DMS79 (cell line): Measurements from ENCODE around the gene MRPL28.
"Not testable (repeated sequence)": the region's sequence is repeated elsewhere in the genome, so short reads cannot be mapped to it uniquely, and the experiment has no call there.

Experiments
- DNase-seq: peaks from one replicate; lab custom pipeline; 2025; lab: John Stamatoyannopoulos, UW

The MRPL28 gene

DNA sequence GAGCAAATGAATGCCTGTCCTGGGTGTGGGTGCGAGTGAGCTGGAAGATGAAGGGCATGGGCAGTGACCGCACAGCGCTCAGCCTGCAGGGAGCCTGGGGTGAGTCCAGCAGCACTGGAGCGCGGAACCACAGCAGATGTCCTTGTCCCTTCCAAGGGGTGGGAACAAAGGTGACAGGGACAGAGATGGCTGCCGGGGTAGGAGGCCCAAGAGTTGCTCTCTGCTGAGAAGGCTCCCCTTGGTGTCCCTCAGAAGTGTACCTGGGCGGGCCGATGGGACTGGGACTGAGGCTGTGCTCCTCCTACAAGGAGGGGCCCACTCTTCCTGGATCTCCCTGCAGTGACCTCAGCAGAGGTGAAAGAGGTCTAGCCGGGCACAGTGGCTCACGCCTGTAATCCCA, 19.0 kb upstream of the MRPL28 start:
- DNase-seq: no peak

DNA sequence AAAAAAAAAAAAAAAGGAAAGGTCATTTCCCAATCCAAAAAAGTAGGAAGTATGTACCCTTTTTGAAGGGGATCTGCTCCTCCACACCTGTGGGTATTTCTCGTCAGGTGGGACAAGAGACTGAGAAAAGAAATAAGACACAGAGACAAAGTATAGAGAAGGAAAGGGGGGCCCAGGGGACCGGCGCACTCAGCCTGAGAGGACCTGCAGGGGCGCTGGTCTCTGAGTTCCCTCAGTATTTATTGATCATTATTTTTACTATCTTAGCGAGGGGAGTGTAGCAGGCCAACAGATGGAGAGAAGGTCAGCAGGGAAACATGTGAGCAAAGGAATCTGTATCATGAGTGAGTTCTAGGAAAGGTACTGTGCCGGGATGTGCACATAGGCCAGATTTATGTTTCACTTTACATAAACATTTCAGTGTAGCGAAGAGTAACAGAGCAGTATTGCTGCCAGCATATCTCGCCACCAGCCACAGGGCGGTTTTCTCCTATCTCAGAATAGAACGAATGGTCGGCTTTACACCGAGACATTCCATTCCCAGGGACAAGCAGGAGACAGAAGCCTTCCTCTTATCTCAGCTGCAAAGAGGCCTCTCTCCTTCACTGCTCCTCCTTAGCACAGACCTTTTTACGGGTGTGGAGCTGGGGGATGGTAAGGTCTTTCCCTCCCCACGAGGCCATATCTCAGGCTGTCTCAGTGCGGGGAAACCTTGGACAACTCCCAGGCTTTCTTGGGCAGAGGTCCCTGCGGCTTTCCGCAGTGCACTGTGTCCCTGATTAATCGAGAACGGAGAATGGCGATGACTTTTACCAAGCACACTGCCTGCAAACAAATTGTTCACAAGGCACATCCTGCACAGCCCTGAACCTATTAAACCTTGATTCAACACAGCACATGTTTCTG, 17.7 kb upstream of the MRPL28 start:
- DNase-seq: not testable (repeated sequence)

DNA sequence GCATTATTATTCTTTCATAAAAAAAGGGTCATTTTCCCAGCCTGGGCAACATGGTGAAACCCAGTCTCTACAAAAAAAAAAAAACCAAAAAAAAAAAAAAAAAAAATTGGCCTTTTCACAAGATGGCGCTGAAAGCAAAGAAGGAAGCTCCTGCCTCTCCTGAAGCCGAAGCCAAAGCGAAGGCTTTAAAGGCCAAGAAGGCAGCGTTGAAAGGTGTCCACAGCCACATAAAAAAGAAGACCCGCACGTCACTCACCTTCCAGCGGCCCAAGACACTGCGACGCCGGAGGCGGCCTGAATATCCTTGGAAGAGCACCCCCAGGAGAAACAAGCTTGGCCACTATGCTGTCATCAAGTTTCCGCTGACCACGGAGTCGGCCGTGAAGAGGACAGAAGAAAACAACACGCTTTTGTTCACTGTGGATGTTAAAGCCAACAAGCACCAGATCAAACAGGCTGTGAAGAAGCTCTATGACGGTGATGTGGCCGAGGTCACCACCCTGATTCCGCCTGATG, 16.4 kb upstream of the MRPL28 start:
- DNase-seq: no peak

DNA sequence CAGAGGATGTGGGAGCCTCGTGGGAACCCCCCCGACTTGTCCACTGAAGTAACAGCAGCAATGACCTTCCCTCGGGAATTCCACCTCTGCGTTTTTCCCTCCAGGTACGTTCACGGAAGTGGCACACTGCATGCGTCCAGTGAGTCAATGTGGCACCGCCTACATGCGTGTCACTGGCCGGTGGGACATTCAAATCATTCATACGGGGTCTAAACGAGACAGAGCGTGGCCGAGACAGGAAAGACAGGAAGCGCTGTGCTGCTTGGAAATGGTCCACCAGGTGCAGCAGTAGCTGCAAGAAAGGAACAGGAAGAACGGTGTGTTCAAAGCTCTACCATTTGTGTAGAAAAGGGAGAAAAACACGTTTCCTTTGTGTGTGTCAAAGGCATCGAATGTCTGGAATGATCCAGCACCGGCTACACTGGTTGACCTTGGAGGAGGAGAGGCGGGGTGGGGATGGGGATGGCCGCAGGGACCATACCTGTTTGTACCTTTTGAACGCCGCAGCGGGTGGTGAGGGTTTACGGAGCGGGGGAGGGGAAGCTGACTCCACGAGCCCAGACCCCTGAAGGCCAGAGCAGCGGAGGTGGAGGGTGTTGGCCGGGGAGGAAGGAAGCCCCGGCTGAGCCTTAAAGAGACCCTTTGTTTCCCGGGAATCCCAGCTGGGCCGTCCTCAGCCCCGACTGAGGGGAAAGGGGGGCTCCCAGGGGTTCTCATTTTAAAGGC, 13.2 kb upstream of the MRPL28 start:
- no peak for DNase-seq

DNA sequence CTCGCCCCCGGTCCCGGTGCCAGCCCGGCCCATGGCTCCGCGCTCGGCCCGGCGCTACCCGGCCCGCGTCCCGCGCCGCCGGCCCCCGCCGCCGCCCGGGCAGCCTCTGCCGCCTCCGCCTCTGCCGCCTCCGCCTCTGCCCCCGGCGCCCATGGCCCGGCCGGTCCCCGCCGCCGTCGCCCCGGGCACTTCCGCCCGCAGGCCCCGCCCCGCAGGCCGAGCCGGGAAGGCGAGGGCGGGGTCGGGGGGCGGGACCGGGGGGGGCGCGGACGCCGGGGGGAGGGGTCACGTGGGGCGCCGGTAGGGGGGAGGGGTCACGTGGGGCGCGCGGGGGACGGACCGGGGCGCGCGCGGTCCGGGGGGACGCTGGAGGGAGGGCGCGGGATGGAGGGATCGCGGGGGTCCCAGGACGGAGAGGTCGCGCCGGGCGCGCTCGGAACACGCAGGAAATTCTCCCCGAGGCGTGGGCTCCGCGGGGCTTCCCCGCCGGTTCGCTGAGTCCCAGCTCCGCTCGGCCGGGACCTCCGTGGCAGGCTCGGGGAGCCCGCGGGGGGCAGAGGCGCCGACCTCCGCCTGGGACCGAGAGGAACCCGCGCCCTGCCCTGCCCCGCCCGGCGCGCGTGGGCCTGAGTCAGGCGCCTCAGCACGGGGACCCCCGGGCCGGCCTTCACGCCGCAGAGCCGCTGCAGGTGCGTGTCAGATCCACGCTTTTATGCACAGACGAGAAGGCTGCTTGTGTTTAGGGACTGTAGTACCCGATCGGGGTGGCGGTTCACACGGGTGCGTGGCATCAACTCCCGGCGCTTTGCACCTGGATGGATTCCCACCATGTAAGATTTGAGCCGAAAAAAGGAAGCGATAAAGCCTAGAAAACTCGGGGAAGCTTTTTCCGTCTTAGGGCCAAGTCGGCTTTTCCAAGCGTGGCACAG, 11.7 kb upstream of the MRPL28 start, which contains the start of gene PGAP6:
TSS of gene PGAP6 (minus strand) at position 190 of the 929 bp plus-strand sequence. CDS start at position 33, 157 bp downstream.
- no peak for DNase-seq

DNA sequence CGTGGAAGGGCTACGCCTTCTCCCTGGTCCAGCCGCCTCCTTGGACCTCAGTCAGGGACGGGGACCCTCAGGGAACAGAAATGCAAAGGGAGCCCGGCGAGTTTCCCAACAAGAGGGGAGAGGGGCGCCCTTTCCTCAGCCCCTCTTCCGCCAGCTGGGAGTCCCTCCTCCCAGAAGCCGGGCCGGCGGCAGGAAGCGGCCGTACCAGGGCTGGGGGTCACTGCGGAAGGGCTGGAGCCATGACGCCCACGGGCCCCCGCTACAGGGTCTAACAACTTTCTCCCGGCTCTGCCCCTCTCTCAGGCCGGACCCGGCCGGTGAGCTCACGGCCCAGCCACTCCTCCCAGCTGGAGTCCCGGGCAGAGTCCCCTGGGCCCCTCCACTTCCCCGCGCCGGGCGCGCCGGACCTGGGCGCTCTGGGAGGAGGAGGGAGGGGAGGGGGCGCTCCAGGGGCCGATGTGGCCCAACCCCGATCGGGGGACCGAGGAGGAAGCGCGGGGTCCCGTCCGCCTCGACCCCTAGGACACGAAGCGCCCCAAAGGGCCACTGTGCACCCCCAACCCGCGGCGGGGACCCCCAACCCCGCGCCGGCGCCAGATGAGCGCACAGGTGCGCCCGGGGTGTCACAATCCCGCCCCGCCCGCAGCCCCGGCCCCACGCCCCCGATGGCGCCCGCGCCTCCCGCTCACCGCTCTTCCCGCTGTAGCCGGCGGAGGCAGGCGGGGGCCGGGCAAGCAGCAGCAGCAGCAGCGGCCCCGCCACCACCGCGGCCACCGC, 10.9 kb upstream of the MRPL28 start:
- no peak for DNase-seq

DNA sequence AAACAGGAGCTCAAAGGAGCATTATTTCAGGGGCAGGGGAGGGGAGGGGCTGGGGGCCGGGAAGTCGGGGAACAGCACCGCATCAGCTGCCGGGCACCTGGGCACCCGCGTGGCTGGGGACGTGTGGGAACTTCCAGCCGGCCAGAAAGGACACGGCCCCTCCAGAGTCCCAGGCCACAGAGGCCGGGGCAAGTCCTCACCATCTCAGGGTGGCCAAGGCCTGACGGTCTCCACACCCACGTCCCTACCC, 10.3 kb upstream of the MRPL28 start:
- no peak for DNase-seq

DNA sequence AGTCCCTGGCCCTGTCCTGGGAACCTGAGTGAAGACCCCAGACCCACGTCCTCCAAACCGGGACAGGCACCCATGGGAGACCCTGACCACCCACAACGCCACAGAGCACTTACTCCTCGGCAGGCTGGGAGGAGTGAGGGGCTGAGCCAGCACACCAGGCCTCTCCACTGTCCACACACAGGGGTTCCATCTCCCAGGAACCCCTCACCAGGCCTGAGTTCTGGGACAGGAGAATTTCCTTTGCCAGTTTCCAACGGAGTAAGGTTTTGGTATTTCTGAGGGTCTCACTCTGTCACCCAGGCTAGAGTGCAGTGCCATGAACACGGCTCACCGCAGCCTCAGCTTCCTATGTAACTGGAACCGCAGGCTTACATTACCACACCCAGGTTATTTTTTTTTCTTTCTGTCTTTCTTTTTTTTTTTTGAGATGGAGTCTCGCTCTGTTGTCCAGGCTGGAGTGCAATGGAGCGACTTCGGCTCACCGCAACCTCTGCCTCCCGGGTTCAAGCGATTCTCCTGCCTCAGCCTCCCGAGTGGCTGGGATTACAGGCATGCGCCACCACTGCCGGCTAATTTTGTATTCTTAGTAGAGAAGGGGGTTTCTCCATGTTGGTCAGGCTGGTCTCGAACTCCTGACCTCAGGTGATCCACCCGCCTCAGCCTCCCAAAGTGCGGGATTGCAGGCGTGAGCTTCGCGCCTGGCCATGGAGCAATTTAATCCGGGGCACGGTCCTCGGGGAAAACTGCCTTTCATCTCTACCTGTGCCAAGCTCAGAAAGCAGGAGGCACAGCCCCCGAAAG, 9.8 kb upstream of the MRPL28 start:
- no peak for DNase-seq

DNA sequence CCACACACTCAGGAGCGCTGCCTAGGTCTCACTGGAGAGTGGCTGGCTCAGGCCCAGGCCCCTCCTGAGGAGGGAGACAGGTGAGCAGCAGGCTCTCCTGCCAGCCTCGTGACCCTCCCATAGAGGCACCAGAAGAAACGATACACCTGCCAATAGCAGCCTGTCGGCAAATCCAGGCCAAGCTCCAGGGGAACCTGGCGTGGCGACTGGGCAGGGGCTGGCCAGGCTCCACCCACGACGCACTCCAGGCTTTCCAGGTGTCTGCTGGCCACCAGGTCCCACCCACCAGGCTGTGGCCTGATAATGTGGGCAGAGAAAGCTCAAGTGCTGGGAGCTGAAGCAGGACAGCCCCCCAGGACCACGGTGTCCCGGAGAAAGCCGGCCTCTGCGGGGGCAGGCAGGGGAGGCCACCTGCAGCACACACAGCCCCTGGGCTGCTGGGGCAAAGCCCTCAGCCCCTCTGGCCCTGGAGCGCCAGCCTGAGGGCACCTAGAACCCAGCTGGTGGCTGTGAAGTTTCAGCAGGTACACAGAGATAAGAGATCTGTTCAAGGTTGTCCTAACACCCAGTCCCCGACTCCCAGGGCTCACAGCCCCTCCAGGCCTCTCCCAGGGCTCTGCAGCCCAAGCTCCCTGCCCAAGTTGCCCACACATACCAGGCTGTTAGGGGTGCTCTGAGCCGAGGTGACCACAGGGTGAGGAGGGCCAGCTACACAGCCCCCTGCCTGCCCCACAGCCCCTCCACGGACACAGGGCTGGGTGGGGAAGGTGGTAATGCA, 9.0 kb upstream of the MRPL28 start:
- peak; percentile 91 for DNase-seq

DNA sequence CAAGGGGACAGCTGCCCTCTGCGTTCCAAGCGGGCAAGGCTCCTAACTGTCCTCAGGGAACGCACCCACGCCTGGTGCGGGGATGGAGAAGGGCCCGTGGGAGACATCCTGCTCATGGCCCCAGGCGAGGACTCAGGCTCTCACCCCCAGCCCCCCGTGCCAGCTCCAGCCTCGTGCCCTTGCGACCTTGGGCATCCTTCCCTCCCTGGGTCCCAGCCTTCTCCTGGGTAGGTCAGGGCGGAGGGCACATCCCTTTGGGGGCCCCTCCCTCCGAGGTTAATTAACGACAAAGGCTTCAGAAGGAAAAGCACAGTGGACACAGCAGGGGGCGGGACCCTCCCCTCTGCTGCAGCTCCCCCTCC, 8.5 kb upstream of the MRPL28 start:
- DNase-seq: no peak

DNA sequence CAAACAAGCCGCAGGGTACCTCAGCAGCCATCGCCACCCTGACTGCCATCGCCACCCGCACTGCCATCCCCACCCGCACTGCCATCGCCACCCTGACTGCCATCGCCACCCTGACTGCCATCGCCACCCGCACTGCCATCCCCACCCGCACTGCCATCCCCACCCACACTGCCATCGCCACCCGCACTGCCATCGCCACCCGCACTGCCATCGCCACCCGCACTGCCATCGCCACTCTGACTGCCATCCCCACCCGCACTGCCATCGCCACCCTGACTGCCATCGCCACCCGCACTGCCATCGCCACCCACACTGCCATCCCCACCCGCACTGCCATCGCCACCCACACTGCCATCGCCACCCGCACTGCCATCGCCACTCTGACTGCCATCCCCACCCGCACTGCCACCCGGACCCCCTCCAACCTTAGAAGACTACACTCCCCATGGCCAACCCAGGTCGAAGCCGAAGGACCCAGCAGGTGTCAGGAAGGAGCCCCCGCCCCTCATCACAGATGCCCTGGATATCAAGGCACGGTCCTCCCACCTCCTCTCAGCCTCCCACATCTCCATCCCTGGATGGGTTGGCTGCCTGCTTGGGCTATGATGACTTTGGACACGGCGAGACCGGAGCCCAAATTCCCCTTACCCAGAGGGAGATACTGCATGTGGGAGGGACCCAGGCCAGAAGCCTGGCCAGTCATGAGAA, 7.9 kb upstream of the MRPL28 start:
- not testable (repeated sequence) for DNase-seq

DNA sequence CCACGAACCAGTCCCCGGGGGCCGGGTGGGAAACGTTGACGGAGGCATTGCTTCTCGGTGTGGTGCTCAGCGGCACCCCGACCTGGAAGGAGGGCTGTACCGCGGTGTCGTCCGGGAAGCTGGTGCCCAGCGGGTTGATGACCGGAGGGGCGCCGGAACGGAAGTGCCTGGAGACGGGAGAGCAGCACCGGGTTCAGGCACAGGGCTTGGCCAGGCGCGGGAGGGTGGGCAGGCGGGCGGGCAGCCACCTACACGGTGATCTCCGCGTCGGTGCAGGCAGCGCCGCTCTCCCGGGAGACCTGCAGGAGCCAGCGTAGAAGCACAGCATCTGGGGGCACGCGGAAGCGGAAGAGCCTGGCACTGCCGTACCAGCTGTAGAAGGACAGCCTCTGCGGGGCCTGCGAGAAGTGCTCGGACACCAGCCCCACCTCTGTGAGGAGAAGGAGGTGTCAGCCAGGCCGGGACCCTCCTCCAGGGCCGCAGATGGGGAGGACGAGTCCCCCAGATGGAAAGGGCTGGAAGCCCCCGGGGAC, 7.1 kb upstream of the MRPL28 start:
- no peak for DNase-seq

DNA sequence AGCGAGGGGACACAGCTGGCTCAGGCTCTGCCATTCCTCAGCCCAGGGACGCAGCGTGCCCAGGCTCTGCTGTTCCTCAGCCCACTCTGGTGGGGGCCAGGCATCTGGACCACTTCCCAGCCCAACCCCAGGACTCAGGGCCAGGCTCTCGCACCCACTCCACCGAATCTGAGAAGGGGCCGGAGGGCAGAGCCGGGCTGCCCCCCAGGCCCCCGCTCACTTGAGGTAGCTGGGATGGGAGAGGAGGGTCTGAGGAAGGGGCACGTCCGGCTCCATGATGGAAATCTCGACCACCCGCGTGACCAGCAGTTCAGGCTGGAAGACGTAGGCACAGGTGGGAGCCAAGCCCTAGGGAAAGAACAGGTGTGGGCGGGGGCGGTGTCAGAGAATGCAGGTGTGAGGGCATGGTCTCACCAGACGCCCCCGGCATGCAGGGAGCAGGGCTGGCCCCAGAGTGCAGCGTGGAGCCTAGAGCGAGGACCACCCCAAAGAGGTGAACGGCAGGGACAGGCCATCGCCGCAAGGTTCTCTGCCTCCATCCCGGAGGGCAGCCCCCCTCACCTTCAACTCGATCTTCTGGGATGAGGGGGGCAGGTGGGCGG, 6.6 kb upstream of the MRPL28 start:
- DNase-seq: no peak

DNA sequence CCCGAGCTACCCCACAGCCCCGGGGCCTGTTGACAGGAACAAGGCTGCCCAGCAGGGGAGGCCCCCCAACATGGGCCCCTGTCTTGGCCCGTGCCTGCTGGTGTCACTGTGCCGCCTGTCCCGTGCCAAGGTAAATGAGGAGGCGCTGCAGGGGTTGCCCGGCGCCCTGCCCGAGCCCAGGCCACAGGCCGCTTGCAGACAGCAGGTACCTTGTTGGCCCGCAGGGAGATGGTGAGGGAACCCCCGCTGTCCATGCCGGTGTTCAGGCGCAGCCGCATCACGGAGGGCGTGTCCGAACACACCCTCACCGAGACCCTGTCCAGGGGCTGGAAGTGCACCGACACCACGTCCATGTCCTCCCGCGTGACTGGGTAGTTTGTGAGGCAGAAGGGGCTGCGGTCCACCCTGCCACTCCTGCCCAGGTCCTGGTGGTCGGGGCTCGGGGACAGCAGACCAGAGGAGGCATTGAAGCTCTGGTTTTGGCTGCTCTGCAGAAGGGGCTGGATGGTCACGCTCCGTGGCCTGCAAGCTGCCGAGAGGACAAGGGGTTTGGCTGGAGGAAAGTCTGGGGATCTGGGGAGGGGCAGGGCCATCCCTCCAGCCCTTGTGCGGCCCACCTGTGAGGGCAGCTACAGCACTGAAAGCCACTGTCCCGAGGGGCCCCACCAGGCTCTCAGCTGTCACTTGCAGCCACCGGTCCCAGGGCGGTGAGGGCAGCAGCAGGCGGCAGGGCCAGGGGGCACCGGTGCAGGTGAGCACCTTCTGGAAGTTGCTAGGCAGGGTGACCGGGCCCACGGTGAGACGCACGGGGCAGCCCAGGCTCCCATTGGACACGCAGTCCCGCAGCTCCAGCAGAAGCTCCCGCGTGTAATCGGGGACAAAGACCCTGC, 5.8 kb upstream of the MRPL28 start:
- no peak for DNase-seq

DNA sequence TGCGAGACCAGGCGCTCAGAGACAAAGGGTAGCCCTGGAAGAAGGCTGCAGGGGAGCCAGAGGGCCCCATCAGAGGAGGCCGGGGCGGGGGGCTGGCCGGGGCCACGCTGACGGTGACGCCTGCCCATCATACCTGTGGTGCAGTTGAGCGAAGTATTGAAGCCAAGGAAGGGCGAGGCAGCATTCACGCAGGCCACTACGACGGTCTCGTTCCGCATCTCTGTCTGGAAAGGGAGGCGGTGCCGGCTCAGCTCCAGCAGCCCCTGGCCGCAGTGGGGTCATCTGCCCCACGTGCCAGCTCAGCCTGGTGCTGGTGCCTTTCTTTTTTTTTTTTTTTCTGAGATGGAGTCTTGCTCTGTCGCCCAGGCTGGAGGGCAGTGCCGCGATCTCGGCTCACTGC, 4.9 kb upstream of the MRPL28 start:
- DNase-seq: no peak

DNA sequence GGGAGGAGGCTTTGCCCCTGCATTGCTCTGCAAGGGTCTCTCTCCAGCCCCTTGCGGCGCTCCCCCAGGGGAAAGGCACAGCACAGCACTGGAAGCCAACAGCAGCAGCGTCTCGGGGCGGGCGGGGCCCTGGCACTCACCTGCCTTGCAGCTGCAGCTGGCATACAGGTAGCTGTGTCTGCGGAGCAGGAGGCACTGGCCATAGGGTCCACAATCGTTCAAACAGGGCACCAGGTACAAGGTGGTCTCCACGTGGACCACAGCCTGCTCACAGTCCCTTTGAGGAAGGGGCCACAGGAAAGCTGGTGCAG, 4.2 kb upstream of the MRPL28 start:
- no peak for DNase-seq

DNA sequence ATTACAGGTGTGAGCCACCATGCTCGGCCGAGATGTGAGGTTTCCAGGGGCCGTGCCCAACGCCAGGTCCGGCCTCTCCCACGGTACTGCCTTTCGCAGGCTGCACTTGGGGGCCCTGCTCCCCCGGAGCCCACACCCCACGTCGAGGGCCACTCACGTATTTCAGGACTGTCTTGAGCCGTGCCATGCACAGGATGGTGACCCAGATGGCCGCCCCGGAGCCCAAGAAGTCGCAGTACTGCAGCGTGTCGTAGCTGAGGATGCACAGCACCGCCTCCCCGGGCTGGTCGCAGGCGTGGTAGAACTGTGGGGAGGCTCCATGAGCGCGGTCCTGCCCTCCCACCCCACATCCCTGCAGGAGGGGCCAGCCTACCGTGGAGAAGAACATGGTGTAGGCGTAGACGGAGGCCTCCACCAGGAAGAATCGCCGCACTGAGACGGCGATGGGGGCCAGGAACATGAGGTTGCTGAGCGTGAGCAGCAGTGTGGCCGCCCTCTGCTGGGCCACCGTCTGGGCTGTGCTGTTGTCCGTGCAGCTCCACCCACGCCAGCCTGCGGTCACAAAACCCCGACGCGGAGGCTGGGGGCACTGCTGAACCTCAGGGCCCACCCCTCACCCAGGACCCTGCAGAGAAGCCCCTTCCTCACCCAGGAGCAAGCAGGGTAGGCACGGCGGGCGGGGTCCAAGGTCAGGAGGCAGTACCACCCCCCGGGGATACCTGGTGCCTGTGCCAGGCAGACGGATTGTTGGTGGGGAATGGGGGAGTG, 3.7 kb upstream of the MRPL28 start:
- no peak for DNase-seq
